PC-3 (cell line): ENCODE measurements around the gene COL8A2. TPM values are rescaled to one million over a fixed set of nuclear protein-coding genes. Genes with fewer than 3 reads are reported as not detected.

Source experiments
- ATAC-seq: fragments of 200-7000 bp; cut with Tn5 transposase; 2 replicates; pipeline ENCODE4 v1.9.1; 2020; ENCODE audit warnings: mild to moderate bottlenecking, moderate library complexity
- BruUV-seq: library from RNA; stranded (reverse); fragments of 400-500 nt; replicated peaks from 2 replicates; lab custom pipeline; 2021; lab: Mats Ljungman, UMichigan
- CTCF ChIA-PET: fragments of 300-600 bp; sonication (Branson Sonifier 250); formaldehyde crosslinking; loops from one replicate; lab custom pipeline; 2022; ENCODE audit warnings: antibody characterized with exemption; lab: Charles Lee
- POLR2A ChIA-PET: fragments of 300-600 bp; sonication (Branson Sonifier 250); formaldehyde crosslinking; loops from one replicate; lab custom pipeline; 2022; ENCODE audit warnings: antibody characterized with exemption; ENCODE audit not compliant: unreplicated experiment; lab: Charles Lee
- DNase-seq: peaks from one replicate; pipeline ENCODE4 v3.0.0-alpha.2; 2015
- H2AFZ ChIP-seq: fragments of 300-600 bp; sonication (generic); 2 replicates; pipeline ENCODE4 v1.6.0; 2016; ENCODE audit warnings: antibody characterized with exemption, low read length
- H3F3A ChIP-seq: fragments of 300-600 bp; sonication (generic); one replicate; pipeline ENCODE4 v1.6.0; 2017; ENCODE audit warnings: antibody characterized with exemption, low read length, control low read depth, mild to moderate bottlenecking; ENCODE audit not compliant: unreplicated experiment
- H3K27ac ChIP-seq: fragments of 300-600 bp; sonication (generic); 2 replicates; pipeline ENCODE4 v1.5.1; 2016; ENCODE audit warnings: mild to moderate bottlenecking, low read length
- H3K27me3 ChIP-seq: fragments of 300-600 bp; sonication (generic); 2 replicates; pipeline ENCODE4 v1.6.1; 2016; ENCODE audit warnings: low read length, mixed read lengths
- H3K36me3 ChIP-seq: fragments of 300-600 bp; sonication (generic); 2 replicates; pipeline ENCODE4 v1.6.1; 2016; ENCODE audit warnings: low read depth, mixed run types, low read length, mixed read lengths
- H3K4me1 ChIP-seq: fragments of 300-600 bp; sonication (generic); 2 replicates; pipeline ENCODE4 v1.5.1; 2016; ENCODE audit warnings: low read length; ENCODE audit not compliant: insufficient read depth
- H3K4me2 ChIP-seq: fragments of 300-600 bp; sonication (generic); 2 replicates; pipeline ENCODE4 v1.6.0; 2016; ENCODE audit warnings: low read length
- H3K4me3 ChIP-seq: fragments of 300-600 bp; sonication (generic); 2 replicates; pipeline ENCODE4 v1.5.1; 2016; ENCODE audit warnings: mild to moderate bottlenecking, low read length, mixed read lengths
- H3K79me2 ChIP-seq: fragments of 300-600 bp; sonication (generic); 2 replicates; pipeline ENCODE4 v1.6.1; 2017; ENCODE audit warnings: low read length, mixed read lengths
- H3K9ac ChIP-seq: fragments of 300-600 bp; sonication (generic); 2 replicates; pipeline ENCODE4 v1.6.0; 2016; ENCODE audit warnings: mild to moderate bottlenecking, low read length
- H3K9me2 ChIP-seq: fragments of 300-600 bp; sonication (generic); replicated peaks from 2 replicates; pipeline ENCODE4 v1.6.1; 2016; ENCODE audit warnings: mixed run types, low read length, mixed read lengths
- H3K9me3 ChIP-seq: fragments of 300-600 bp; sonication (generic); 2 replicates; pipeline ENCODE4 v1.6.1; 2016; ENCODE audit warnings: low read length, mixed read lengths
- H4K20me1 ChIP-seq: fragments of 300-600 bp; sonication (generic); 2 replicates; pipeline ENCODE4 v1.6.1; 2016; ENCODE audit warnings: low read length, mixed read lengths
- CTCF ChIP-seq: fragments of 300-600 bp; sonication (generic); conservative IDR thresholded peaks from 2 replicates; pipeline ENCODE4 v1.5.1; 2017; ENCODE audit warnings: antibody characterized with exemption, low read depth, mild to moderate bottlenecking, low read length
- EZH2 ChIP-seq: fragments of 300-600 bp; sonication (generic); IDR thresholded peaks from one replicate; pipeline ENCODE4 v1.6.1; 2017; ENCODE audit warnings: antibody characterized with exemption, mild to moderate bottlenecking, low read length; ENCODE audit not compliant: unreplicated experiment
- EZH2phosphoT487 ChIP-seq: fragments of 300-600 bp; sonication (generic); IDR thresholded peaks from 2 replicates; pipeline ENCODE4 v1.6.1; 2018; ENCODE audit warnings: mild to moderate bottlenecking, antibody characterized with exemption, low read length, borderline replicate concordance
- intact Hi-C: fragments of 100-400 bp; cut with micrococcal nuclease; formaldehyde crosslinking; loops from 2 replicates; pipeline ENCODE4 v1.9.0; 2023
- total RNA-seq: library from RNA; depleted of rRNA; stranded (reverse); fragments of >200 nt; gene quantifications from 2 replicates; pipeline ENCODE4 v1.2.3, GENCODE V29; 2014

Gene COL8A2
- total RNA-seq, 1 experiment from 2014 or later: 0.26 TPM

GRCh38 chr1:36136535-36136934 lies 11.5 kb upstream of the COL8A2 start:
- TF ChIP-seq EZH2phosphoT487: no peak
- TF ChIP-seq EZH2: no peak
- no peak for TF ChIP-seq CTCF
- Histone ChIP-seq H2AFZ (no peak overlapping the region), H3K27ac (peak overlapping the region; percentile 70), H3K9me2 (no peaks in the 10 kb centered on the region), H3K4me1 (peaks cover 53% of the 10 kb centered on the region), H3K79me2 (peaks cover 24% of the 10 kb centered on the region), H3K9me3 (no peaks in the 10 kb centered on the region), H3K4me2 (0 out of 2 replicates have a peak overlapping the region, but pooled peaks have one; percentile 2), H3K27me3 (no peaks in the 10 kb centered on the region), H4K20me1 (no peaks in the 10 kb centered on the region), H3K36me3 (peaks cover 33% of the 10 kb centered on the region), H3K9ac (no peak overlapping the region), H3F3A (peaks cover 5% of the 10 kb centered on the region), H3K4me3 (no peak overlapping the region)
- intact Hi-C loops: no loop called here
- no TSS peak for BruUV-seq
- peak; percentile 84 for DNase-seq
- ChIA-PET CTCF (no interaction called here), POLR2A (no interaction called here)
- peak; percentile 82 for ATAC-seq

GRCh38 chr1:36135796-36136195 lies 10.8 kb upstream of the COL8A2 start:
- Histone ChIP-seq H3K27ac (peak overlapping the region; percentile 70), H3K4me2 (0 out of 2 replicates have a peak overlapping the region, but pooled peaks have one; percentile 2), H3K9me3 (no peaks in the 10 kb centered on the region), H3F3A (peaks cover 5% of the 10 kb centered on the region), H3K4me3 (no peak overlapping the region), H3K79me2 (peaks cover 16% of the 10 kb centered on the region), H2AFZ (no peak overlapping the region), H4K20me1 (no peaks in the 10 kb centered on the region), H3K9me2 (no peaks in the 10 kb centered on the region), H3K4me1 (peaks cover 53% of the 10 kb centered on the region), H3K36me3 (peaks cover 33% of the 10 kb centered on the region), H3K27me3 (no peaks in the 10 kb centered on the region), H3K9ac (no peak overlapping the region)
- DNase-seq (no peak), ATAC-seq (no peak)
- ChIA-PET CTCF (interaction anchor here (1.8 kb wide), 1 partner anchor 52 kb away, joined by 9 read pairs; no protein-coding TSS in a partner anchor), POLR2A (no interaction called here)
- TF ChIP-seq EZH2: no peak
- no peak for TF ChIP-seq EZH2phosphoT487
- TF ChIP-seq CTCF: no peak
- BruUV-seq: no TSS peak
- intact Hi-C loops: no loop called here

DNA sequence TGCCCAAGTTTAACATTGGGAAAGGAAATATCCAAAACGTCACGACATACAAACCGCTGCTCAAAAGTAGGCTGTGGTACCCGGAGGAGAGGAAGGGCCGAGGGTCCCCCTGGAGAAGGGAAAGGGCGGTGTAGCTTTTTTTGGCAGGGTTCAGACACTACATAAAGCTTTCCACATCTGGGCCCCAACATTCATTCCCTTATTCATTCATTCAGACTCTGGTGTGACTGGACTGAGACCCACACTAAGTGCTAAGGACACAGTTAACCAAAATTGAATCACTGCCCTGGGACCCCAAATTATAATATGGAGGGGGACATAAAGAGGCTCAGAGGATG lies 10.3 kb upstream of the COL8A2 start:
- Histone ChIP-seq H3K4me1 (peaks cover 50% of the 10 kb centered on the region), H3F3A (peaks cover 5% of the 10 kb centered on the region), H3K36me3 (peaks cover 33% of the 10 kb centered on the region), H3K27ac (peak overlapping the region; percentile 11; the same call in 1 of the 2 replicates), H3K9ac (no peak overlapping the region), H3K9me2 (no peaks in the 10 kb centered on the region), H3K27me3 (no peaks in the 10 kb centered on the region), H4K20me1 (no peaks in the 10 kb centered on the region), H2AFZ (no peak overlapping the region), H3K9me3 (no peaks in the 10 kb centered on the region), H3K4me2 (no peak overlapping the region), H3K79me2 (peaks cover 11% of the 10 kb centered on the region), H3K4me3 (no peak overlapping the region)
- ATAC-seq (no peak), DNase-seq (no peak)
- CTCF ChIA-PET: interaction anchor here (1.0 to 1.8 kb wide), 3 partner anchors 14 to 150 kb away, joined by 4 to 9 read pairs (median 5); partner anchors contain the start of gene TRAPPC3
- POLR2A ChIA-PET: no interaction called here
- intact Hi-C loops: no loop called here
- BruUV-seq: no TSS peak
- TF ChIP-seq CTCF (no peak), EZH2 (no peak), EZH2phosphoT487 (no peak)
